Measurements from ENCODE around the gene ZNF93.
A peak's percentile ranks its signal among the peaks of the same experiment; 100 is the strongest.
"Not testable (repeated sequence)": the region's sequence is repeated elsewhere in the genome, so short reads cannot be mapped to it uniquely, and the experiment has no call there.

The ZNF93 gene

DNA sequence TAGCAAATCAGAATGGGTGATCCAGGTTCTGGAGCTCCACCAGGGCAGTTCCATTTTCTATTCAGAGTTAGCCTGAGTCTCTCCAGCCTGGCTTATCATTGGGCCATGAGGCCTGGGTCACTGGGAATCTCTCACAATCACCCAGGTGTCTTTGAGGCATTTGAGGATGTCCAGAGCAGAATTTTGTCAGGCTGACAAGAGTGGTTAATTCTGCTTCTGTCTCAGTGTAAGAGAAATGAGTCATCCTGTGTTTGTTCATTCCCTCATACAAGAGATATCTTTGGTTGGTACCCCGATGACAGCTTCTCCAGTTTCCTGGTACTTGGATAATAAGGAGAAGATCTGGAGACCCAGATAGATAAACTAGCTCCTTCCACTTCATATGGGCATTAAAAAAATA is 10.4 kb downstream of the ZNF93 start:
- DNase-seq (ENCODE audit: low read depth) = no peak
- TF ChIP-seq, protein P1, sequence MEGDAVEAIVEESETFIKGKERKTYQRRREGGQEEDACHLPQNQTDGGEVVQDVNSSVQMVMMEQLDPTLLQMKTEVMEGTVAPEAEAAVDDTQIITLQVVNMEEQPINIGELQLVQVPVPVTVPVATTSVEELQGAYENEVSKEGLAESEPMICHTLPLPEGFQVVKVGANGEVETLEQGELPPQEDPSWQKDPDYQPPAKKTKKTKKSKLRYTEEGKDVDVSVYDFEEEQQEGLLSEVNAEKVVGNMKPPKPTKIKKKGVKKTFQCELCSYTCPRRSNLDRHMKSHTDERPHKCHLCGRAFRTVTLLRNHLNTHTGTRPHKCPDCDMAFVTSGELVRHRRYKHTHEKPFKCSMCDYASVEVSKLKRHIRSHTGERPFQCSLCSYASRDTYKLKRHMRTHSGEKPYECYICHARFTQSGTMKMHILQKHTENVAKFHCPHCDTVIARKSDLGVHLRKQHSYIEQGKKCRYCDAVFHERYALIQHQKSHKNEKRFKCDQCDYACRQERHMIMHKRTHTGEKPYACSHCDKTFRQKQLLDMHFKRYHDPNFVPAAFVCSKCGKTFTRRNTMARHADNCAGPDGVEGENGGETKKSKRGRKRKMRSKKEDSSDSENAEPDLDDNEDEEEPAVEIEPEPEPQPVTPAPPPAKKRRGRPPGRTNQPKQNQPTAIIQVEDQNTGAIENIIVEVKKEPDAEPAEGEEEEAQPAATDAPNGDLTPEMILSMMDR (IDR thresholded peaks at IDR 0.05; ENCODE audit: insufficient read depth, low read depth, low read length, missing control alignments) = no peak
- H3K4me3 ChIP-seq (ENCODE audit: low read length) = no peak overlapping the region

DNA sequence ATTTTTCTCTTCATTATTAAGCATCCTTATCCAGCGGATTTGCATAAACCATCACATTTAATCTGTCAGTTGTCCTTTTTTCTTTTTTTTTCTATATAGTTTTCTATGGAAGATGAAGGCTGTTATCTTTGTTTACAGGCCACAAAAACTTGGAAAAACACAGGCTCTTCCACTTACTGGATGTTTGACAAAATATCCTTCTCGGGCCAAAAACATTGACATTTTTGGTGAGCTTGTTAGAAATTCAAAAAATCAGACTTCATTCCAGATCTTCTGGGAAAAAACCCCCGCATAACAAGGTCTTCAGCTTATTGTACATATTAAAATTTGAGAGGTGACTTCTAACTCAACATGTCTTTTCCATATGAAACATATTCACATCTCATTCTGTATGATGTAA is 13.8 kb downstream of the ZNF93 start:
- H3K4me3 ChIP-seq (ENCODE audit: low read length) = no peak overlapping the region
- TF ChIP-seq, protein P1 (IDR thresholded peaks at IDR 0.05; ENCODE audit: insufficient read depth, low read depth, low read length, missing control alignments) = no peak
- DNase-seq (ENCODE audit: low read depth) = no peak

- TF ChIP-seq, protein P1 (IDR thresholded peaks at IDR 0.05; ENCODE audit: insufficient read depth, low read depth, low read length, missing control alignments) = peak; percentile 3
- DNase-seq (ENCODE audit: low read depth); H3K4me3 ChIP-seq (ENCODE audit: low read length): not testable (repeated sequence)
These were observed 29.7 kb downstream of the ZNF93 start for GRCh38 chr19:19930417-19930816.

- not testable (repeated sequence) for H3K4me3 ChIP-seq (ENCODE audit: low read length); DNase-seq (ENCODE audit: low read depth)
These were observed 32.9 kb downstream of the ZNF93 start for GRCh38 chr19:19933432-19934314.

DNA sequence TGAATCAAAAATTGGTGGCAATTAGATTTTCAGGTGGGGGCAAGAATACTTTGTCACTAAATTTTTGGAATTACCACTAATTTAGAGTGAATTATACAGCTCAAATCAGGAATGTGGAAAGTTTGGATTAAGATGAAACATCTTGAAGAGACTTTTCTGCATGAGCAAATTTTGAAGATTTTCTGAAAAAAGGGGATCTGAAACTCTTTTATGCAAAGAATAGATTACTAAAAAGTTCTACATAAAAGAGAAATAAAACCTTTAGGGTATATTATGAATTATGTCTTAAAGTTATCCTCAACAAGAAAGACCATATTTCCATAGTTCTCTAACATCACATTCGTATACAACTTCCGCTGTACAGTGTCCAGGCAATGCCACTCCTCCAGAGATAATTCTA is 36.7 kb downstream of the ZNF93 start:
- DNase-seq (ENCODE audit: low read depth) = no peak
- TF ChIP-seq, protein P1 (IDR thresholded peaks at IDR 0.05; ENCODE audit: insufficient read depth, low read depth, low read length, missing control alignments) = no peak

GRCh38 chr19:19938449-19938848 is 37.7 kb downstream of the ZNF93 start:
- TF ChIP-seq, protein P1 (IDR thresholded peaks at IDR 0.05; ENCODE audit: insufficient read depth, low read depth, low read length, missing control alignments) = no peak
- DNase-seq (ENCODE audit: low read depth) = no peak
- no peak overlapping the region for H3K4me3 ChIP-seq (ENCODE audit: low read length)

More for the DNA sequence above, 36.7 kb downstream of the ZNF93 start:
- no peak overlapping the region for H3K4me3 ChIP-seq (ENCODE audit: low read length)

- TF ChIP-seq, protein P1 (IDR thresholded peaks at IDR 0.05; ENCODE audit: insufficient read depth, low read depth, low read length, missing control alignments) = no peak
- DNase-seq (ENCODE audit: low read depth) = no peak
- no peak overlapping the region for H3K4me3 ChIP-seq (ENCODE audit: low read length)
These were observed 43.3 kb downstream of the ZNF93 start for GRCh38 chr19:19943848-19944582.

Data from epithelial cell of esophagus (primary cell).